Heart right ventricle (tissue), 16 donors: ENCODE data around the gene HMX3. TPM values are rescaled to one million over a fixed set of nuclear protein-coding genes. Genes with fewer than 3 reads are reported as not detected.

Source experiments
- ATAC-seq, 8 donors: fragments of 200-7000 bp; cut with Tn5 transposase; one replicate each; pipeline ENCODE4 v1.9.1; 2020; ENCODE audit warnings: mild to moderate bottlenecking in 8 of 8, moderate library complexity in 8 of 8, moderate number of reproducible peaks in 1 of 8
- DNase-seq, 2 donors: peaks; one replicate each; pipeline ENCODE4 v3.0.0-alpha.2; 2020
- H3K27ac ChIP-seq, 10 donors: fragments of 200-600 bp; sonication (generic) in 2 of 10; one replicate each; pipeline versions ENCODE4 v1.5.0 to v1.8.0; 2020 to 2022; ENCODE audit warnings: mild to moderate bottlenecking in 3 of 10
- H3K27me3 ChIP-seq, 7 donors: fragments of 200-600 bp; one replicate each; pipeline ENCODE4 v1.8.0; 2021 to 2022; ENCODE audit warnings: mild to moderate bottlenecking in 2 of 7
- H3K36me3 ChIP-seq, 9 donors: fragments of 200-600 bp; sonication (generic) in 1 of 9; one replicate each; pipeline versions ENCODE4 v1.5.0 to v1.8.0; 2020 to 2022; ENCODE audit warnings: mild to moderate bottlenecking in 2 of 9
- H3K4me1 ChIP-seq, 9 donors: fragments of 200-600 bp; sonication (generic) in 1 of 9; one replicate each; pipeline versions ENCODE4 v1.5.0 to v1.8.0; 2020 to 2022; ENCODE audit warnings: mild to moderate bottlenecking in 4 of 9
- H3K4me3 ChIP-seq, 10 donors: fragments of 200-600 bp; sonication (generic) in 2 of 10; one replicate each; pipeline versions ENCODE4 v1.5.0 to v1.8.0; 2020 to 2022; ENCODE audit warnings: mild to moderate bottlenecking in 7 of 10, moderate library complexity in 2 of 10
- H3K9me3 ChIP-seq, 11 donors: fragments of 200-600 bp in 10 of 11; sonication (generic) in 2 of 11; one replicate each; pipeline versions ENCODE4 v1.5.0 to v1.8.0; 2013 to 2022; ENCODE audit warnings: mild to moderate bottlenecking in 2 of 11, control low read depth in 1 of 11, moderate library complexity in 1 of 11
- WGBS, 2 donors: extraction: QIAGEN DNeasy Blood & Tissue Kit; methylation state at CpG; one replicate each; pipeline ENCODE4 v1.1.7; 2013; ENCODE audit warnings: inconsistent platforms in 1 of 2; 5-methylcytosine and 5-hydroxymethylcytosine counted together
- intact Hi-C, 10 donors: fragments of 100-400 bp; cut with DNase I; formaldehyde crosslinking; loops; one replicate each; pipeline versions ENCODE4 v1.11.1 to v1.14.2; 2022
- polyA plus RNA-seq, 2 donors: library from polyadenylated mRNA; stranded (reverse); fragments of 200-250 nt; gene quantifications; one replicate each; pipeline ENCODE4 v1.2.3, GENCODE V29; 2013
- total RNA-seq, 10 donors: library from RNA; stranded (reverse); fragmentation: NEBNext Ultra II Directional in 3 of 10; extraction: Animal tissue kit (Norgen Biotek cat#: 25700) in 3 of 10; gene quantifications; one replicate each; pipeline versions ENCODE4 v1.2.1 to v1.2.4, GENCODE V29; 2021 to 2023
- TF ChIP-seq, protein P1 (sequence below), 9 donors: fragments of 200-600 bp; sonication (generic) in 2 of 9; IDR thresholded peaks; one replicate each; pipeline versions ENCODE4 v1.5.0 to v1.8.0; 2021 to 2022; ENCODE audit warnings: antibody characterized with exemption in 9 of 9, mild to moderate bottlenecking in 5 of 9, moderate library complexity in 1 of 9
- donor health status: Arrhythmogenic right ventricular cardiomyopathy.
- donor health status: ischemic (EF 13 %, LVEDD 7.1; RV severe dilation, severe dysfunction).
- donor health status: healthy with polysubstance abuse.
- donor health status: DM: no; HTN: yes; CAD: no.
- donor health status: DM: no; HTN: no; CAD: no.
- donor health status: ischemic (EF 25% LVEDD 6.9; RV normal size, moderate dysfunction).
- donor health status: ischemic (EF 25% LVEDD 5.7; RV mildly dilated, moderate dysfunction).
- donor health status: healthy.
- donor health status: DM: yes; HTN: yes; CAD: no.
- donor health status: Ischemic cardiomyopathy.
- donor health status: ischemic (EF 35%, LVEDD 5.7; RV mildly dilated, moderate dysfunction).
- donor health status: nonischemic (EF 11% LVEDD 7.7; RV severe dilation, severe dysfunction).
- donor health status: DM: yes; HTN: yes; CAD: no.
- donor health status: PGD.
- donor health status: ischemic (EF 29% LVEDD 5.4; RV normal size, mild dysfunction).
- donor health status: nonischemic (EF 23%, LVEDD 6.1; RV moderate dilation, normal function).

The HMX3 gene
- total and polyA plus RNA-seq, 12 donors = not detected

DNA sequence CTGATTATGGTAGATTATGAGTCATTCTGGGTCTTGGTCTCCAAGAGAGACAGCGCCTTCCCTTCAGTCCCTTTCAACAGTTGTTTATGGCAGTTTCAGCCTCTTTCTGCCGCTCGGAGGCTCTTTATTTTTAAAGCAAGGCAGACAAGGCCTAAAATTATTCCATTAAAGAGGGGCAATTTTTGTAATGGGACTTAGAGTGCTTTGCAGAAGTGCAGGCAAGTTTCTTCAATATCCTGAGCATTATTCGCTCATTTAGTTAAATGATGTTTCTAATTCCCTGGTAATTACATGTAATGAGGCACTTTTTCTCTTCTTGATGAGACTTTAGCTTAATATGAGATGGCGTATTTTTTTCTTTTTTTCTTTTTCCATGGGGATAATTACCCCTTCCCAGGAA lies 52.0 kb downstream of the HMX3 start:
- no peak for DNase-seq

More for the DNA sequence above, 52.0 kb downstream of the HMX3 start:
- H3K4me1 ChIP-seq = no peaks in the 10 kb centered on the region
- peaks cover 0 to 32% (median 8%) of the 10 kb centered on the region in 11 donors for H3K9me3 ChIP-seq
- ATAC-seq = no peak
- no peak overlapping the region for H3K4me3 ChIP-seq
- intact Hi-C loops = no loop called here
- WGBS, 2 donors = 96 to 98% methylated on average over 5 of the region's 5 CpGs
- H3K27me3 ChIP-seq = no peaks in the 10 kb centered on the region
- peaks cover 0 to 37% (median 0%) of the 10 kb centered on the region in 9 donors for H3K36me3 ChIP-seq
- TF ChIP-seq, protein P1, sequence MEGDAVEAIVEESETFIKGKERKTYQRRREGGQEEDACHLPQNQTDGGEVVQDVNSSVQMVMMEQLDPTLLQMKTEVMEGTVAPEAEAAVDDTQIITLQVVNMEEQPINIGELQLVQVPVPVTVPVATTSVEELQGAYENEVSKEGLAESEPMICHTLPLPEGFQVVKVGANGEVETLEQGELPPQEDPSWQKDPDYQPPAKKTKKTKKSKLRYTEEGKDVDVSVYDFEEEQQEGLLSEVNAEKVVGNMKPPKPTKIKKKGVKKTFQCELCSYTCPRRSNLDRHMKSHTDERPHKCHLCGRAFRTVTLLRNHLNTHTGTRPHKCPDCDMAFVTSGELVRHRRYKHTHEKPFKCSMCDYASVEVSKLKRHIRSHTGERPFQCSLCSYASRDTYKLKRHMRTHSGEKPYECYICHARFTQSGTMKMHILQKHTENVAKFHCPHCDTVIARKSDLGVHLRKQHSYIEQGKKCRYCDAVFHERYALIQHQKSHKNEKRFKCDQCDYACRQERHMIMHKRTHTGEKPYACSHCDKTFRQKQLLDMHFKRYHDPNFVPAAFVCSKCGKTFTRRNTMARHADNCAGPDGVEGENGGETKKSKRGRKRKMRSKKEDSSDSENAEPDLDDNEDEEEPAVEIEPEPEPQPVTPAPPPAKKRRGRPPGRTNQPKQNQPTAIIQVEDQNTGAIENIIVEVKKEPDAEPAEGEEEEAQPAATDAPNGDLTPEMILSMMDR (IDR thresholded peaks at IDR 0.05) = no peak
- H3K27ac ChIP-seq = no peak overlapping the region

Other genes with a start within 250 kb of the HMX3 start
- gene FAM24A, start 225.4 kb upstream of the HMX3 start, total RNA-seq = not detected
- not detected for gene FAM24A, start 225.4 kb upstream of the HMX3 start, polyA plus RNA-seq
- 1 to 10 TPM; 4.9 to 8.4 (median 6.3) TPM for gene C10orf88, start 181.7 kb upstream of the HMX3 start, total RNA-seq
- gene C10orf88, start 181.7 kb upstream of the HMX3 start, polyA plus RNA-seq = 1 to 10 TPM; 3.0 to 8.0 TPM
- gene PSTK, start 155.6 kb upstream of the HMX3 start, total RNA-seq = 1 to 10 TPM; 1.4 to 3.7 (median 2.2) TPM
- gene PSTK, start 155.6 kb upstream of the HMX3 start, polyA plus RNA-seq = 1 to 10 TPM; 1.7 to 3.8 TPM
- gene IKZF5, start 127.2 kb upstream of the HMX3 start, total RNA-seq = 10 to 100 TPM in 8 of 10 donors, 1 to 10 TPM in 2; 7.8 to 14.4 (median 10.9) TPM
- gene IKZF5, start 127.2 kb upstream of the HMX3 start, polyA plus RNA-seq = 10 to 100 TPM in 1 of 2 donors, 1 to 10 TPM in 1; 3.8 to 12.1 TPM
- gene ACADSB, start 127.0 kb upstream of the HMX3 start, total RNA-seq = 100 to 1,000 TPM in 4 of 10 donors, 10 to 100 TPM in 6; 54.6 to 114 (median 96.4) TPM
- 1 to 10 TPM; 6.8 to 8.7 TPM for gene ACADSB, start 127.0 kb upstream of the HMX3 start, polyA plus RNA-seq
- gene HMX2, start 12.2 kb downstream of the HMX3 start, total RNA-seq = not detected
- not detected for gene HMX2, start 12.2 kb downstream of the HMX3 start, polyA plus RNA-seq
- 10 to 100 TPM; 24.4 to 40.9 (median 30.4) TPM for gene BUB3, start 18.4 kb downstream of the HMX3 start, total RNA-seq
- 10 to 100 TPM; 11.4 to 42.0 TPM for gene BUB3, start 18.4 kb downstream of the HMX3 start, polyA plus RNA-seq